Measurements from ENCODE around the gene RAB11FIP5.

- TF ChIP-seq POLR2A (IDR thresholded peaks at IDR 0.05) (no peak), CTCF (IDR thresholded peaks at IDR 0.05) (no peak)
Measured at GRCh38 chr2:73109431-73110167, 3.1 kb downstream of the RAB11FIP5 start.
